Measurements from ENCODE around the gene SLC6A18.

GRCh38 chr5:1255081-1255561 is 29.9 kb downstream of the SLC6A18 start:
- TF ChIP-seq POLR2AphosphoS5 (IDR thresholded peaks at IDR 0.05; ENCODE audit: insufficient read depth in 1 of 2, low read depth in 1 of 2) (no peak), POLR2A (IDR thresholded peaks at IDR 0.05) (no peak)
- TF ChIP-seq, protein P1, sequence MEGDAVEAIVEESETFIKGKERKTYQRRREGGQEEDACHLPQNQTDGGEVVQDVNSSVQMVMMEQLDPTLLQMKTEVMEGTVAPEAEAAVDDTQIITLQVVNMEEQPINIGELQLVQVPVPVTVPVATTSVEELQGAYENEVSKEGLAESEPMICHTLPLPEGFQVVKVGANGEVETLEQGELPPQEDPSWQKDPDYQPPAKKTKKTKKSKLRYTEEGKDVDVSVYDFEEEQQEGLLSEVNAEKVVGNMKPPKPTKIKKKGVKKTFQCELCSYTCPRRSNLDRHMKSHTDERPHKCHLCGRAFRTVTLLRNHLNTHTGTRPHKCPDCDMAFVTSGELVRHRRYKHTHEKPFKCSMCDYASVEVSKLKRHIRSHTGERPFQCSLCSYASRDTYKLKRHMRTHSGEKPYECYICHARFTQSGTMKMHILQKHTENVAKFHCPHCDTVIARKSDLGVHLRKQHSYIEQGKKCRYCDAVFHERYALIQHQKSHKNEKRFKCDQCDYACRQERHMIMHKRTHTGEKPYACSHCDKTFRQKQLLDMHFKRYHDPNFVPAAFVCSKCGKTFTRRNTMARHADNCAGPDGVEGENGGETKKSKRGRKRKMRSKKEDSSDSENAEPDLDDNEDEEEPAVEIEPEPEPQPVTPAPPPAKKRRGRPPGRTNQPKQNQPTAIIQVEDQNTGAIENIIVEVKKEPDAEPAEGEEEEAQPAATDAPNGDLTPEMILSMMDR (IDR thresholded peaks at IDR 0.05): no peak

Measured in vagina (tissue), 2 donors.